Smooth muscle cell (in vitro differentiated cells): ENCODE measurements around the gene NOS1. TPM values are rescaled to one million over a fixed set of nuclear protein-coding genes. Genes with fewer than 3 reads are reported as not detected.

Experiments
- DNase-seq: peaks from one replicate; lab custom pipeline; 2025; ENCODE audit not compliant: unreplicated experiment; lab: John Stamatoyannopoulos, UW
- H2AFZ ChIP-seq: fragments of 200-600 bp; sonication (generic); 2 replicates; pipeline ENCODE4 v1.6.0; 2016; ENCODE audit warnings: antibody characterized with exemption, low read depth, mild to moderate bottlenecking
- H3F3A ChIP-seq: fragments of 200-600 bp; sonication (generic); 2 replicates; pipeline ENCODE4 v1.6.0; 2017; ENCODE audit warnings: antibody characterized with exemption, low read depth
- H3K27ac ChIP-seq: fragments of 200-600 bp; sonication (generic); 2 replicates; pipeline ENCODE4 v1.5.1; 2016; ENCODE audit warnings: low read depth, mild to moderate bottlenecking
- H3K27me3 ChIP-seq: fragments of 200-600 bp; sonication (generic); 2 replicates; pipeline ENCODE4 v1.6.1; 2016; ENCODE audit warnings: low read depth, mild to moderate bottlenecking
- H3K36me3 ChIP-seq: fragments of 200-600 bp; sonication (generic); 2 replicates; pipeline ENCODE4 v1.5.1; 2016; ENCODE audit warnings: low read depth
- H3K4me1 ChIP-seq: fragments of 200-600 bp; sonication (generic); 2 replicates; pipeline ENCODE4 v1.5.1; 2016; ENCODE audit warnings: low read depth
- H3K4me2 ChIP-seq: fragments of 200-600 bp; sonication (generic); 2 replicates; pipeline ENCODE4 v1.6.0; 2016; ENCODE audit warnings: mild to moderate bottlenecking
- H3K4me3 ChIP-seq: fragments of 200-600 bp; sonication (generic); 2 replicates; pipeline ENCODE4 v1.5.1; 2016; ENCODE audit warnings: mild to moderate bottlenecking
- H3K79me2 ChIP-seq: fragments of 200-600 bp; sonication (generic); 2 replicates; pipeline ENCODE4 v1.6.0; 2016; ENCODE audit warnings: low read depth, mild to moderate bottlenecking
- H3K9ac ChIP-seq: fragments of 200-600 bp; sonication (generic); 2 replicates; pipeline ENCODE4 v1.6.0; 2016; ENCODE audit warnings: low read depth
- H3K9me3 ChIP-seq: fragments of 200-600 bp; sonication (generic); replicated peaks from 2 replicates; pipeline ENCODE4 v1.5.1; 2016; ENCODE audit warnings: low read depth
- H4K20me1 ChIP-seq: fragments of 200-600 bp; sonication (generic); 2 replicates; pipeline ENCODE4 v1.6.0; 2016; ENCODE audit warnings: low read depth
- CTCF ChIP-seq: fragments of 200-600 bp; sonication (generic); IDR thresholded peaks from 2 replicates; pipeline ENCODE4 v1.5.1; 2017; ENCODE audit warnings: borderline replicate concordance, mild to moderate bottlenecking, antibody characterized with exemption; ENCODE audit not compliant: insufficient read depth, poor library complexity, severe bottlenecking
- WGBS: methylation state at CpG from one replicate; pipeline ENCODE4 v1.1.7; 2016; ENCODE audit warnings: low lambda C conversion rate; 5-methylcytosine and 5-hydroxymethylcytosine counted together
- polyA plus RNA-seq: library from polyadenylated mRNA; unstranded; fragments of >200 nt; fragmentation: Nextera tagmentation; extraction: Ambion mirVana; gene quantifications from 2 replicates; pipeline ENCODE4 v1.2.1, GENCODE V29; 2016
- total RNA-seq: library from RNA; depleted of rRNA; stranded (reverse); fragments of >200 nt; gene quantifications from 2 replicates; pipeline ENCODE4 v1.2.3, GENCODE V29; 2014

Gene NOS1
- total and polyA plus RNA-seq, 2 experiments from 2014 or later = 0.09 TPM; not detected in 1

- TF ChIP-seq CTCF = no peak
- no peak overlapping the region for H2AFZ ChIP-seq
- 84% methylated on average over 11 of the region's 12 CpGs for WGBS
- no peak for DNase-seq
- no peaks in the 10 kb centered on the region for H4K20me1 ChIP-seq
- H3F3A ChIP-seq = no peaks in the 10 kb centered on the region
- no peak overlapping the region for H3K4me2 ChIP-seq
- no peak overlapping the region for H3K4me3 ChIP-seq
- no peaks in the 10 kb centered on the region for H3K79me2 ChIP-seq
- no peak overlapping the region for H3K27ac ChIP-seq
- H3K27me3 ChIP-seq = peaks cover 94% of the 10 kb centered on the region
- no peaks in the 10 kb centered on the region for H3K36me3 ChIP-seq
- no peak overlapping the region for H3K9ac ChIP-seq
- no peaks in the 10 kb centered on the region for H3K4me1 ChIP-seq
- H3K9me3 ChIP-seq = no peaks in the 10 kb centered on the region
Observed at GRCh38 chr12:117362391-117362790, 965 bp upstream of the NOS1 start.

- Histone ChIP-seq H2AFZ (no peak overlapping the region), H3K9me3 (no peaks in the 10 kb centered on the region), H3K27me3 (peaks cover 99% of the 10 kb centered on the region), H3K79me2 (no peaks in the 10 kb centered on the region), H3K4me1 (no peaks in the 10 kb centered on the region), H3K27ac (no peak overlapping the region), H3K4me2 (no peak overlapping the region), H3F3A (no peaks in the 10 kb centered on the region), H3K9ac (no peak overlapping the region), H3K36me3 (no peaks in the 10 kb centered on the region), H4K20me1 (no peaks in the 10 kb centered on the region), H3K4me3 (no peak overlapping the region)
- no peak for DNase-seq
- 68% methylated on average over 4 of the region's 4 CpGs for WGBS
- no peak for TF ChIP-seq CTCF
Observed at GRCh38 chr12:117361905-117362304, 479 bp upstream of the NOS1 start.

- Histone ChIP-seq H2AFZ (no peak overlapping the region), H3K27ac (no peak overlapping the region), H3F3A (no peaks in the 10 kb centered on the region), H3K9ac (no peak overlapping the region), H4K20me1 (no peaks in the 10 kb centered on the region), H3K4me1 (no peaks in the 10 kb centered on the region), H3K36me3 (no peaks in the 10 kb centered on the region), H3K79me2 (no peaks in the 10 kb centered on the region), H3K27me3 (peaks cover 97% of the 10 kb centered on the region), H3K9me3 (no peaks in the 10 kb centered on the region), H3K4me2 (peak overlapping the region; percentile 71), H3K4me3 (peak overlapping the region; percentile 16)
- WGBS = 2% methylated on average over 51 of the region's 91 CpGs
- no peak for DNase-seq
- TF ChIP-seq CTCF = no peak
Observed at GRCh38 chr12:117360551-117361346, 677 bp downstream of the NOS1 start.

GRCh38 chr12:117360222-117360550, 1.2 kb downstream of the NOS1 start:
- no peaks in the 10 kb centered on the region for H3K79me2 ChIP-seq
- no peak overlapping the region for H3K27ac ChIP-seq
- peaks cover 93% of the 10 kb centered on the region for H3K27me3 ChIP-seq
- no peak overlapping the region for H3K9ac ChIP-seq
- H2AFZ ChIP-seq = no peak overlapping the region
- no peaks in the 10 kb centered on the region for H3K4me1 ChIP-seq
- no peaks in the 10 kb centered on the region for H4K20me1 ChIP-seq
- DNase-seq = no peak
- peak overlapping the region; percentile 71 for H3K4me2 ChIP-seq
- no peaks in the 10 kb centered on the region for H3K36me3 ChIP-seq
- H3K4me3 ChIP-seq = no peak overlapping the region
- no peaks in the 10 kb centered on the region for H3F3A ChIP-seq
- no peak for TF ChIP-seq CTCF
- WGBS = 5% methylated on average over 23 of the region's 23 CpGs
- H3K9me3 ChIP-seq = no peaks in the 10 kb centered on the region
